ENCODE results near the gene NBEAL2. TPM values are rescaled to one million over a fixed set of nuclear protein-coding genes. Genes with fewer than 3 reads are reported as not detected.

Gene NBEAL2
- total and polyA plus RNA-seq, 2 of the 8 experiments (the other 6 are each of a cell fraction or from before 2014, with no cell fraction given): 27.3 to 46.9 TPM

DNA sequence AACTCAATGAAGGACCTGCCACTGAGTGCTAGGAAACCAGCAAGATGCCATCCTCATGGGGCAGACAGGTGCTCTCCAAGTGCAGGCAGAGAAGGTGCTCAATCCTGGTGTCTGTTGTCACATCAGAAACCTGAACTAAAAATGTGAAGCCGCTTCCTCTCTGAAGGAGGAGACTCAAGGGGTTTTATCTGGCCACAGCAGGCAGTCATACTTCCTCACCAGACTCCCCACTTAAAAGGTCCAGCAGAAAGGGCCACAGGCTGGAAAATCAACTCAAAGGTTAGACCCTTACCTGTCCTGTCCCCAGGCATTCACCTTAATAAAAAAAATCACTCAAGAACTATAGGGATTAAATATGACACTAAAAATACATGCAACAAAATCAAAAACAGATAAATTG, 7.7 kb upstream of the NBEAL2 start:
- H2BK5ac ChIP-seq (ENCODE audit: low read depth, low read length): no peak overlapping the region
- CTCF ChIA-PET (ENCODE audit: partially characterized antibody): interaction anchor here (0.9 kb wide), 1 partner anchor 52 kb away, joined by 3 read pairs; no protein-coding TSS in a partner anchor
- no peak overlapping the region for H3K14ac ChIP-seq (ENCODE audit: insufficient read length)
- H3K18ac ChIP-seq (ENCODE audit: extremely low read depth, low read length): no peak overlapping the region
- H2AFZ ChIP-seq (ENCODE audit: low read length): no peak overlapping the region
- H2AK5ac ChIP-seq (ENCODE audit: low read depth, low read length): no peak overlapping the region
- H3K79me1 ChIP-seq (ENCODE audit: low read depth, low read length): peaks cover 26% of the 10 kb centered on the region
- H3K23ac ChIP-seq (ENCODE audit: insufficient read length): no peak overlapping the region
- no peak overlapping the region for H3K56ac ChIP-seq (replicated peaks; ENCODE audit: insufficient read length, low read depth, low read length)
- H3K23me2 ChIP-seq (ENCODE audit: low read depth, low read length): no peaks in the 10 kb centered on the region; the same call in 1 of the 2 replicates
- no peaks in the 10 kb centered on the region for H3K27me3 ChIP-seq (replicated peaks in 1 of 4; ENCODE audit: control insufficient read depth in 3 of 4, extremely low read depth in 1 of 4, insufficient read depth in 3 of 4, low read length in 3 of 4)
- FAIRE-seq (no peak), DNase-seq (ENCODE audit: low read depth in 1 of 2, low spot score in 2 of 2) (no peak)
- H4K8ac ChIP-seq (ENCODE audit: extremely low read depth, insufficient read depth, low read length): no peak overlapping the region
- no peak overlapping the region for H3K9ac ChIP-seq (replicated peaks in 1 of 4; ENCODE audit: extremely low read depth in 1 of 4, low read depth in 3 of 4, low read length in 3 of 4)
- no peak overlapping the region for H4K5ac ChIP-seq (ENCODE audit: insufficient read length, low read depth, low read length)
- H3K36me3 ChIP-seq (ENCODE audit: control insufficient read depth in 2 of 4, insufficient read depth in 4 of 4, low read length in 3 of 4): peaks cover 0 to 7% (median 1%) of the 10 kb centered on the region in 4 experiments; a peak in 4 of 8 replicates
- WGBS, 2 experiments (ENCODE audit: extremely low coverage in 1 of 2, insufficient coverage in 1 of 2, insufficient read length in 1 of 2, insufficient replicate concordance in 2 of 2, low coverage in 1 of 2, low lambda C conversion rate in 2 of 2, missing lambda C conversion rate in 1 of 2): 80% methylated on average over 1 of the region's 1 CpG; no CpG with 5 or more reads in 1 of the 2 experiments
- no peak overlapping the region for H3K27ac ChIP-seq (ENCODE audit: low read depth, low read length)
- peaks cover 62 to 94% of the 10 kb centered on the region in 2 experiments for H3K79me2 ChIP-seq (ENCODE audit: control insufficient read depth in 1 of 2, insufficient read depth in 2 of 2, low read length in 2 of 2)
- no peak overlapping the region for H4K91ac ChIP-seq (replicated peaks; ENCODE audit: insufficient read length, low read length)
- H3K4me1 ChIP-seq (replicated peaks in 1 of 4; ENCODE audit: control insufficient read depth in 3 of 4, insufficient read depth in 4 of 4, low read length in 3 of 4): no peaks in the 10 kb centered on the region
- no peak overlapping the region for H3K4ac ChIP-seq (replicated peaks; ENCODE audit: insufficient read length, low read depth, low read length)
- peaks cover 27 to 43% of the 10 kb centered on the region in 2 experiments for H4K20me1 ChIP-seq (replicated peaks in 1 of 2; ENCODE audit: control insufficient read depth in 1 of 2, insufficient read depth in 2 of 2, low read length in 2 of 2)
- POLR2A ChIA-PET (ENCODE audit: partially characterized antibody): no interaction called here
- no peaks in the 10 kb centered on the region for H3K9me3 ChIP-seq (ENCODE audit: insufficient read depth in 2 of 2, low read depth in 1 of 2, low read length in 1 of 2)
- no peak overlapping the region for H2BK15ac ChIP-seq (ENCODE audit: low read length)
- H2BK20ac ChIP-seq (ENCODE audit: low read length): no peak overlapping the region
- H3K4me2 ChIP-seq (ENCODE audit: insufficient read depth in 1 of 2, low read depth in 2 of 2, low read length in 2 of 2): no peak overlapping the region
- H3K4me3 ChIP-seq (ENCODE audit: extremely low read depth in 1 of 4, insufficient read depth in 2 of 4, low read depth in 3 of 4, low read length in 4 of 4): no peak overlapping the region
- no peak overlapping the region for H2BK120ac ChIP-seq (replicated peaks; ENCODE audit: low read depth, low read length)
- H2BK12ac ChIP-seq (ENCODE audit: low read depth, low read length): no peak overlapping the region
- TF ChIP-seq RFX5 (IDR thresholded peaks at IDR 0.05; ENCODE audit: borderline replicate concordance, low read depth, low read length): no peak
- no peak for TF ChIP-seq PHF8 (conservative IDR thresholded peaks at IDR 0.05; ENCODE audit: low read depth, low read length)
- TF ChIP-seq TEAD4 (IDR thresholded peaks at IDR 0.05; ENCODE audit: low read depth, low read length): no peak
- no peak for TF ChIP-seq CBX5 (IDR thresholded peaks at IDR 0.05; ENCODE audit: low read depth, low read length)
- TF ChIP-seq USF2 (IDR thresholded peaks at IDR 0.05; ENCODE audit: low read length): no peak
- TF ChIP-seq MAFK (IDR thresholded peaks at IDR 0.05; ENCODE audit: low read depth, low read length): no peak
- TF ChIP-seq JUND (IDR thresholded peaks at IDR 0.05; ENCODE audit: low read length): no peak
- no peak for TF ChIP-seq TBP (IDR thresholded peaks at IDR 0.05; ENCODE audit: low read depth, low read length)
- TF ChIP-seq FOSL1 (IDR thresholded peaks at IDR 0.05; ENCODE audit: insufficient read depth, low read depth, low read length): no peak
- TF ChIP-seq KDM1A (IDR thresholded peaks at IDR 0.05; ENCODE audit: borderline replicate concordance, low read length): no peak
- no peak for TF ChIP-seq GABPA (IDR thresholded peaks at IDR 0.05; ENCODE audit: borderline replicate concordance, insufficient read depth, low read length)
- TF ChIP-seq SRF (IDR thresholded peaks at IDR 0.05; ENCODE audit: low read depth, low read length): no peak
- no peak for TF ChIP-seq BRCA1 (IDR thresholded peaks at IDR 0.05; ENCODE audit: low read depth, low read length)
